ENCODE data around the gene KIF13A.

The KIF13A gene

GRCh38 chr6:17877196-17877894 lies 110.1 kb downstream of the KIF13A start:
- no peaks in the 10 kb centered on the region for H3K79me2 ChIP-seq (ENCODE audit: insufficient read depth, low read depth)
- no peak overlapping the region for H3K4me3 ChIP-seq (IDR thresholded peaks at IDR 0.05; ENCODE audit: insufficient read depth, low read depth, low read length)
- TF ChIP-seq CTCF (conservative IDR thresholded peaks at IDR 0.05; ENCODE audit: low read depth, low read length): no peak
- no peaks in the 10 kb centered on the region for H4K20me1 ChIP-seq (ENCODE audit: insufficient read depth)
- no peaks in the 10 kb centered on the region for H3K4me1 ChIP-seq (ENCODE audit: low read depth, poor library complexity, severe bottlenecking)
- H2AFZ ChIP-seq (ENCODE audit: low read depth): no peak overlapping the region
- no peaks in the 10 kb centered on the region for H3K27me3 ChIP-seq (ENCODE audit: insufficient read depth, low read depth)
- no peak overlapping the region for H3K27ac ChIP-seq
- H3K36me3 ChIP-seq (ENCODE audit: insufficient read depth): no peaks in the 10 kb centered on the region
- no peak overlapping the region for H3K4me2 ChIP-seq
- no peak overlapping the region for H3K9ac ChIP-seq

- Histone ChIP-seq H3K4me3 (IDR thresholded peaks at IDR 0.05; ENCODE audit: insufficient read depth, low read depth, low read length) (no peak overlapping the region), H3K79me2 (ENCODE audit: insufficient read depth, low read depth) (no peaks in the 10 kb centered on the region), H3K36me3 (ENCODE audit: insufficient read depth) (no peaks in the 10 kb centered on the region), H3K4me1 (ENCODE audit: low read depth, poor library complexity, severe bottlenecking) (no peaks in the 10 kb centered on the region), H3K4me2 (no peak overlapping the region), H3K27ac (no peak overlapping the region), H2AFZ (ENCODE audit: low read depth) (no peak overlapping the region), H3K27me3 (ENCODE audit: insufficient read depth, low read depth) (no peaks in the 10 kb centered on the region), H4K20me1 (ENCODE audit: insufficient read depth) (no peaks in the 10 kb centered on the region), H3K9ac (no peak overlapping the region)
- TF ChIP-seq CTCF (conservative IDR thresholded peaks at IDR 0.05; ENCODE audit: low read depth, low read length): no peak
Measured at GRCh38 chr6:17874753-17875152, 112.7 kb downstream of the KIF13A start.

GRCh38 chr6:17872908-17873307 lies 114.5 kb downstream of the KIF13A start:
- no peak overlapping the region for H3K4me3 ChIP-seq (IDR thresholded peaks at IDR 0.05; ENCODE audit: insufficient read depth, low read depth, low read length)
- no peak overlapping the region for H2AFZ ChIP-seq (ENCODE audit: low read depth)
- H3K79me2 ChIP-seq (ENCODE audit: insufficient read depth, low read depth): no peaks in the 10 kb centered on the region
- no peaks in the 10 kb centered on the region for H4K20me1 ChIP-seq (ENCODE audit: insufficient read depth)
- H3K9ac ChIP-seq: no peak overlapping the region
- H3K4me1 ChIP-seq (ENCODE audit: low read depth, poor library complexity, severe bottlenecking): no peaks in the 10 kb centered on the region
- H3K27me3 ChIP-seq (ENCODE audit: insufficient read depth, low read depth): no peaks in the 10 kb centered on the region
- TF ChIP-seq CTCF (conservative IDR thresholded peaks at IDR 0.05; ENCODE audit: low read depth, low read length): no peak
- H3K36me3 ChIP-seq (ENCODE audit: insufficient read depth): no peaks in the 10 kb centered on the region
- no peak overlapping the region for H3K27ac ChIP-seq
- no peak overlapping the region for H3K4me2 ChIP-seq

- TF ChIP-seq CTCF (conservative IDR thresholded peaks at IDR 0.05; ENCODE audit: low read depth, low read length): no peak
- no peaks in the 10 kb centered on the region for H3K27me3 ChIP-seq (ENCODE audit: insufficient read depth, low read depth)
- H3K4me3 ChIP-seq (IDR thresholded peaks at IDR 0.05; ENCODE audit: insufficient read depth, low read depth, low read length): no peak overlapping the region
- H3K9ac ChIP-seq: no peak overlapping the region
- no peaks in the 10 kb centered on the region for H3K4me1 ChIP-seq (ENCODE audit: low read depth, poor library complexity, severe bottlenecking)
- H4K20me1 ChIP-seq (ENCODE audit: insufficient read depth): no peaks in the 10 kb centered on the region
- H3K4me2 ChIP-seq: no peak overlapping the region
- no peak overlapping the region for H2AFZ ChIP-seq (ENCODE audit: low read depth)
- H3K79me2 ChIP-seq (ENCODE audit: insufficient read depth, low read depth): no peaks in the 10 kb centered on the region
- H3K36me3 ChIP-seq (ENCODE audit: insufficient read depth): no peaks in the 10 kb centered on the region
- no peak overlapping the region for H3K27ac ChIP-seq
Measured at GRCh38 chr6:17871836-17872235, 115.6 kb downstream of the KIF13A start.

Measured in KMS-11 (cell line).